HTERT RPE-1 (cell line): ENCODE data around the gene PEAK1.
"Not testable (repeated sequence)": the region's sequence is repeated elsewhere in the genome, so short reads cannot be mapped to it uniquely, and the experiment has no call there.

ENCODE experiments used
- in situ Hi-C: fragments of 300-500 bp; cut with MboI; formaldehyde crosslinking; loops from 4 replicates; pipeline ENCODE4 v1.14.3; 2020; ENCODE audit warnings: low sequenced_read_pairs

Gene PEAK1

GRCh38 chr15:77421370-77421700 lies 1.4 kb upstream of the PEAK1 start:
- in situ Hi-C loops, result no loop called here

- in situ Hi-C loops, result no loop called here
These were observed 886 bp upstream of the PEAK1 start, which contains the start of gene HMG20A for GRCh38 chr15:77420610-77421369. Gene HMG20A (plus strand): TSS chr15:77420888. CDS start chr15:77458408, 37,520 bp downstream.

GRCh38 chr15:77418966-77419835 lies 703 bp downstream of the PEAK1 start:
- in situ Hi-C loops, result no loop called here

GRCh38 chr15:77418391-77418965 lies 1.4 kb downstream of the PEAK1 start:
- in situ Hi-C loops, result no loop called here

GRCh38 chr15:77417602-77418001 lies 2.3 kb downstream of the PEAK1 start:
- in situ Hi-C loops, result no loop called here

GRCh38 chr15:77416954-77417353 lies 3.0 kb downstream of the PEAK1 start:
- in situ Hi-C loops, result no loop called here

GRCh38 chr15:77416148-77416455 lies 3.8 kb downstream of the PEAK1 start:
- in situ Hi-C loops, result no loop called here

GRCh38 chr15:77415450-77416147 lies 4.3 kb downstream of the PEAK1 start:
- in situ Hi-C loops, result no loop called here

- in situ Hi-C loops, result no loop called here
These were observed 5.0 kb downstream of the PEAK1 start for GRCh38 chr15:77414789-77415442.

GRCh38 chr15:77413699-77414349 lies 6.1 kb downstream of the PEAK1 start:
- in situ Hi-C loops, result no loop called here

GRCh38 chr15:77412972-77413698 lies 6.8 kb downstream of the PEAK1 start:
- in situ Hi-C loops, result no loop called here

GRCh38 chr15:77411619-77411976 lies 8.3 kb downstream of the PEAK1 start:
- in situ Hi-C loops, result no loop called here

- in situ Hi-C loops, result no loop called here
These were observed 8.9 kb downstream of the PEAK1 start for GRCh38 chr15:77410701-77411618.

- in situ Hi-C loops, result not testable (repeated sequence)
These were observed 9.8 kb downstream of the PEAK1 start for GRCh38 chr15:77410157-77410500.

- in situ Hi-C loops, result no loop called here
These were observed 10.4 kb downstream of the PEAK1 start for GRCh38 chr15:77409259-77410156.

- in situ Hi-C loops, result no loop called here
These were observed 13.1 kb downstream of the PEAK1 start for GRCh38 chr15:77406846-77407245.

GRCh38 chr15:77406173-77406759 lies 13.6 kb downstream of the PEAK1 start:
- in situ Hi-C loops, result not testable (repeated sequence)
